Neutrophil (primary cell): ENCODE results near the gene DHH.
"Not testable (repeated sequence)": the region's sequence is repeated elsewhere in the genome, so short reads cannot be mapped to it uniquely, and the experiment has no call there.

Experiments used
- H3K27ac ChIP-seq: fragments of 200-600 bp; sonication (generic); 2 replicates; pipeline ENCODE4 v1.5.1; 2016; ENCODE audit warnings: mild to moderate bottlenecking, moderate library complexity
- H3K27me3 ChIP-seq: fragments of 200-600 bp; sonication (generic); 2 replicates; pipeline ENCODE4 v1.6.0; 2016; ENCODE audit warnings: mild to moderate bottlenecking
- H3K36me3 ChIP-seq: fragments of 200-600 bp; sonication (generic); 2 replicates; pipeline ENCODE4 v1.5.1; 2017
- H3K4me1 ChIP-seq, 2 experiments: fragments of 200-600 bp in 1 of 2; sonication (generic) in 1 of 2; 1 replicate in 1 of 2; 2 replicates in 1 of 2; pipeline versions ENCODE4 v1.5.1 to v1.6.1; 2013 to 2016; ENCODE audit warnings: low read depth in 1 of 2, low read length in 1 of 2, mild to moderate bottlenecking in 1 of 2, moderate library complexity in 1 of 2; ENCODE audit not compliant: control insufficient read depth in 1 of 2, insufficient read depth in 1 of 2
- H3K4me3 ChIP-seq, 2 experiments: fragments of 200-600 bp in 1 of 2; sonication (generic) in 1 of 2; 1 replicate in 1 of 2; 2 replicates in 1 of 2; pipeline ENCODE4 v1.5.1; 2013 to 2016; ENCODE audit warnings: low read depth in 1 of 2, low read length in 1 of 2, mild to moderate bottlenecking in 1 of 2, moderate library complexity in 1 of 2
- H3K9me3 ChIP-seq: fragments of 200-600 bp; sonication (generic); 2 replicates; pipeline ENCODE4 v1.5.1; 2016
- TF ChIP-seq, protein P1 (sequence below): fragments of 200-600 bp; sonication (generic); IDR thresholded peaks from 2 replicates; pipeline ENCODE4 v1.5.1; 2016; ENCODE audit warnings: antibody characterized with exemption

Gene DHH

DNA sequence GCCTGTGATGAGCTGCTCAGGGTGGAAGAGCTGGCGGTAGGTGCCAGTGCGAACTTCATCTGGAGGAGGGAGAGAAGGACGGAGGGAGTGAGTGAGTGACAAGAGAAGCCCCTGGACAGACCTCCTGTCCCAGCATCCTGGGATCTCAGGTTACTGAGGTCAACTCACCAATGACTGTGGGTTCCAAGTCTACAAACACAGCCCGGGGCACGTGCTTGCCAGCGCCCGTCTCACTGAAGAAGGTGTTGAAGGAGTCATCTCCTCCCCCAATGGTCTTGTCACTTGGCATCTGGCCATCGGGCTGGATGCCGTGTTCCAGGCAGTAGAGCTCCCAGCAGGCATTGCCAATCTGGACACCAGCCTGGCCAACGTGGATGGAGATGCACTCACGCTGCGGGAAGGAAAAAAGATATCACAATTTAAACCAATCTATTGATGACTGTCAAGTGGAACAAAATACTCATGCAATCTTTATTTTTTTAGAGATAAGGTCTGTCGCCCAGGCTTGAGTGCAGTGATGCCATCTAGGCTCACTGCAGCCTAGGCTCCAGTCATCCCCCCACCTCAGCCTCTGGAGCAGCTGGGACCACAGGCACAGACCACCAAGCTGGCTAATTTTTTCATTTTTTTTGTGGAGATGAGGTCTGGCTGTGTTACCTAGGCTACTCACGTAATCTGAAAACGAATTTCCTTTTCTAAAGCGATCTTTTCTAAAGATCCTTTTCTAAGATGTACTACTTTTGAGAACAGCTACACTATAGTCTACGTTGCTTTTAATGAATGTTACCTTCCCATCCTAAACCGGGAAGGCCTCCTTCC, 34.9 kb upstream of the DHH start:
- H3K36me3 ChIP-seq, result peaks cover 33% of the 10 kb centered on the region
- TF ChIP-seq, protein P1, sequence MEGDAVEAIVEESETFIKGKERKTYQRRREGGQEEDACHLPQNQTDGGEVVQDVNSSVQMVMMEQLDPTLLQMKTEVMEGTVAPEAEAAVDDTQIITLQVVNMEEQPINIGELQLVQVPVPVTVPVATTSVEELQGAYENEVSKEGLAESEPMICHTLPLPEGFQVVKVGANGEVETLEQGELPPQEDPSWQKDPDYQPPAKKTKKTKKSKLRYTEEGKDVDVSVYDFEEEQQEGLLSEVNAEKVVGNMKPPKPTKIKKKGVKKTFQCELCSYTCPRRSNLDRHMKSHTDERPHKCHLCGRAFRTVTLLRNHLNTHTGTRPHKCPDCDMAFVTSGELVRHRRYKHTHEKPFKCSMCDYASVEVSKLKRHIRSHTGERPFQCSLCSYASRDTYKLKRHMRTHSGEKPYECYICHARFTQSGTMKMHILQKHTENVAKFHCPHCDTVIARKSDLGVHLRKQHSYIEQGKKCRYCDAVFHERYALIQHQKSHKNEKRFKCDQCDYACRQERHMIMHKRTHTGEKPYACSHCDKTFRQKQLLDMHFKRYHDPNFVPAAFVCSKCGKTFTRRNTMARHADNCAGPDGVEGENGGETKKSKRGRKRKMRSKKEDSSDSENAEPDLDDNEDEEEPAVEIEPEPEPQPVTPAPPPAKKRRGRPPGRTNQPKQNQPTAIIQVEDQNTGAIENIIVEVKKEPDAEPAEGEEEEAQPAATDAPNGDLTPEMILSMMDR, result no peak
- H3K4me3 ChIP-seq, result peak overlapping the region; percentile 86 to 97
- peak overlapping the region; percentile 96 for H3K27ac ChIP-seq
- H3K9me3 ChIP-seq, result no peaks in the 10 kb centered on the region
- peaks cover 29 to 31% of the 10 kb centered on the region in 2 experiments for H3K4me1 ChIP-seq
- H3K27me3 ChIP-seq, result no peaks in the 10 kb centered on the region

DNA sequence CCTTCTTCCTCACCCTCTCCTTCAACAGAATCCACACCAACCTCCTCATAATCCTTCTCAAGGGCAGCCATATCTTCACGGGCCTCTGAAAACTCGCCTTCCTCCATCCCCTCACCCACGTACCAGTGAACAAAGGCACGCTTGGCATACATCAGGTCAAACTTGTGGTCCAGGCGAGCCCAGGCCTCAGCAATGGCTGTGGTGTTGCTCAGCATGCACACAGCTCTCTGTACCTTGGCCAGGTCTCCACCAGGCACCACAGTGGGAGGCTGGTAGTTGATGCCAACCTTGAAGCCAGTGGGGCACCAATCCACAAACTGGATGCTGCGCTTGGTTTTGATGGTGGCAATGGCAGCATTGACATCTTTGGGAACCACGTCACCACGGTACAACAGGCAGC, 33.4 kb upstream of the DHH start:
- not testable (repeated sequence) for H3K9me3 ChIP-seq, H3K27me3 ChIP-seq, H3K4me3 ChIP-seq
- Histone ChIP-seq H3K27ac (peak overlapping the region; percentile 41), H3K36me3 (peaks cover 33% of the 10 kb centered on the region), H3K4me1 (peaks cover 29% of the 10 kb centered on the region in 2 experiments)

DNA sequence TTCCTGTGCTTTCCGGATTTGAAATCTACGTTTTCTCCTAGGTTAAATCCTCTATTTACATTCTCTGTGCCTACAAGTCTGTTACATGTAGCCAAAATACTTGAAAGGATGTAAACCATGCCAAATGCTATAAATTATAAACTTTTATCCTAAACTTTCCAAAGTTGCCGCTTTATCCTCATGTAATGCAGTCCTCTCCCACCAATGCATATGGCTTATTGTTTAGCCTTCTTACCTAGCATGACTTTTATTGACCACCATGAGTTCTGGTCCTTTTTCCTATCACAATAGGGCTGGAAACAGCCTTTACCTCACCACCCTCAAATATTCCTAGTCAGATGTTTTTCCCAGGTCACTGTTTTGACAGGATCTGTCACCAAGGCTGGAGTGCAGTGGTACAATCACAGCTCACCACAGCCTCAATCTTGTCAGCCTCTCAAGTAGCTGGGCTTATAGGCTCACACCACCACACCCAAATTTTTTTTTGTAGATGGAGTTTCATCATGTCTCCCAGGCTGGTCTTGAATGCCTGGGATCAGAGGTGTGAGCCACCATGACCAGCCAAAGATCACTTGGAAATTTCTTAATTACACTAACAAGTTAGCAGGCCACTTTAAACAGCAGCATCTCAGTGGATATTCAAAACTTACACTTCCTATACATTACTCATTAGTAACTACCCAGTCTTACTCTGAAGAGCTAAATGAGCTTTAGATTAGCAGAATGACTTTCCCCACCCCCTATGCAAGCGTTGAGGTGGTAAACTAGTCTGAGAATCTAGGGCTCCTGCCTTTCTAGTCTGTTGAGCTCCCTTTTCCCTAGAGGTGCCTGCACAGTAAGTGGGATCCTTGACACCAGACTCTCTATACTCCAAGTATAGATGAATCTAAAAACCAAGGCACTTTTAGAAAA, 32.5 kb upstream of the DHH start:
- Histone ChIP-seq H3K4me1 (peaks cover 21 to 23% of the 10 kb centered on the region in 2 experiments), H3K9me3 (no peaks in the 10 kb centered on the region), H3K36me3 (peaks cover 33% of the 10 kb centered on the region), H3K4me3 (no peak overlapping the region), H3K27me3 (no peaks in the 10 kb centered on the region), H3K27ac (peak overlapping the region; percentile 41)
- TF ChIP-seq, protein P1, result no peak

DNA sequence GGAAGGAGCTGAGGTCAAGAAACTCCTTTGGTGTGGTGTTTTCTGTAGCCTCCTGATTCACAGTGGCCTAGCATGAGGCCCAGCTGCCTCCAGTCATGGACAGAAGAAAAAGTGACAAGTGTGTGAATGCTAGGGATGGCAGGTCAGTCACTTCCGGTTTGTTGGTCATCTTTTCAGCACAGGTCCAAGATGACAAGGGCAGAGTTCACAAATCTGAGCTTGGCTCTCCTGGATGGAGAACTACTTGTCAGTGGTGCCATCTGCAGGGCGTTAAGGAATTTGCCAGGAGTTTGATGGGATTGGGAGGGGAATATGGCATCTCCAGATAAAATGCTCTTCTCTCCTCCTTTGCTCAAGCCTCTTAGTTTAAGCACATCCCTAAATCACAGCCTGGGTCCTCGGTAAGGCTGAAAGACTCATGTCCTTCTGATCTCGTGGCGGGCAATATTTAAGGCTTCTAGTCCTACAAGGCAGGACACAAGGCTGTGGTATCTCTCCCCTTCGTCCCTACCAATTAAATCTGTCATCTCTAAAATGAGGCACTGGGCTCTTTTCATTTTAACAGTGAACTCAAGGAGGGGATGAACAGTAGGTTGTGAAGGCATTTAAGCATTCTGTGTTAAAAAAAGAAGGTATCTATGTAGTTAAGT, 26.6 kb upstream of the DHH start:
- H3K4me1 ChIP-seq, result no peaks in the 10 kb centered on the region

DNA sequence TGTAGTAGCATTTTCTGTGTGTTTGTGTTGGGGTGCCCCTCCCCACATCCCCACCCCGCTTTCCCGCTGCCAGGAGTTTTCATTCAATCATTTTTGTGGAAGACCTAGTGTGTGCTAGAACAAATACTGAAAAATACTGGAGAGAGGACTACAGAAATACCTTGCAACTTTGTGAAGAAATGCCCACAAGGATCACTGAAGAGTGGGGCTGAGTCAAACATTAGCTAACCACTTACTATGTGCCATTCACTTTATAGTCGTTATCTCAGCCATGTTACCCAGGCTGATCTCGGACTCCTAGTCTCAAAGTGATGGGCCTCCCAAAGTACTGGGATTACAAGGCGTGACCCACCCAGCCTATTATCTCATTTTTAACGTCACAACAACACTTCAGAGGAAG, 16.6 kb upstream of the DHH start:
- H3K4me1 ChIP-seq, result peaks cover 21 to 22% of the 10 kb centered on the region in 2 experiments
- H3K9me3 ChIP-seq, result no peaks in the 10 kb centered on the region
- H3K27ac ChIP-seq, result peak overlapping the region; percentile 94
- peak overlapping the region; percentile 89 to 99 for H3K4me3 ChIP-seq
- peaks cover 7% of the 10 kb centered on the region for H3K36me3 ChIP-seq
- TF ChIP-seq, protein P1, result no peak
- no peaks in the 10 kb centered on the region for H3K27me3 ChIP-seq

More for the DNA sequence above, 26.6 kb upstream of the DHH start:
- no peaks in the 10 kb centered on the region for H3K36me3 ChIP-seq
- no peak overlapping the region for H3K27ac ChIP-seq
- H3K4me3 ChIP-seq, result no peak overlapping the region
- H3K9me3 ChIP-seq, result no peaks in the 10 kb centered on the region
- TF ChIP-seq, protein P1, result no peak
- H3K27me3 ChIP-seq, result no peaks in the 10 kb centered on the region
